Tibial nerve (tissue), 4 donors: ENCODE data around the gene GRIK4.

Experiments
- CTCF ChIP-seq, 5 experiments: fragments of 200-600 bp in 3 of 5; fragments of 450-650 bp in 2 of 5; sonication (generic) in 3 of 5; IDR thresholded peaks; one replicate each; pipeline ENCODE4 v1.5.1; 2016 to 2019; ENCODE audit warnings: antibody characterized with exemption in 5 of 5, mild to moderate bottlenecking in 3 of 5, moderate library complexity in 2 of 5
- EP300 ChIP-seq, 2 donors: sonication (generic); formaldehyde crosslinking; IDR thresholded peaks; one replicate each; pipeline ENCODE4 v1.6.1; 2017; ENCODE audit warnings: antibody characterized with exemption in 2 of 2, mild to moderate bottlenecking in 1 of 2
- POLR2A ChIP-seq, 2 donors: fragments of 450-650 bp; IDR thresholded peaks; one replicate each; pipeline ENCODE4 v1.6.1; 2017; ENCODE audit warnings: antibody characterized with exemption in 2 of 2, mild to moderate bottlenecking in 2 of 2, moderate library complexity in 2 of 2

GRCh38 chr11:120605469-120605868 is 93.9 kb downstream of the GRIK4 start:
- TF ChIP-seq EP300 (IDR thresholded peaks at IDR 0.05) (no peak), CTCF (IDR thresholded peaks at IDR 0.05) (no peak), POLR2A (IDR thresholded peaks at IDR 0.05) (no peak)
